Measurements from ENCODE around the gene WDR37.

WDR37 gene

GRCh38 chr10:1120801-1121211 is 64.6 kb downstream of the WDR37 start:
- POLR2A ChIA-PET, result no interaction called here

DNA sequence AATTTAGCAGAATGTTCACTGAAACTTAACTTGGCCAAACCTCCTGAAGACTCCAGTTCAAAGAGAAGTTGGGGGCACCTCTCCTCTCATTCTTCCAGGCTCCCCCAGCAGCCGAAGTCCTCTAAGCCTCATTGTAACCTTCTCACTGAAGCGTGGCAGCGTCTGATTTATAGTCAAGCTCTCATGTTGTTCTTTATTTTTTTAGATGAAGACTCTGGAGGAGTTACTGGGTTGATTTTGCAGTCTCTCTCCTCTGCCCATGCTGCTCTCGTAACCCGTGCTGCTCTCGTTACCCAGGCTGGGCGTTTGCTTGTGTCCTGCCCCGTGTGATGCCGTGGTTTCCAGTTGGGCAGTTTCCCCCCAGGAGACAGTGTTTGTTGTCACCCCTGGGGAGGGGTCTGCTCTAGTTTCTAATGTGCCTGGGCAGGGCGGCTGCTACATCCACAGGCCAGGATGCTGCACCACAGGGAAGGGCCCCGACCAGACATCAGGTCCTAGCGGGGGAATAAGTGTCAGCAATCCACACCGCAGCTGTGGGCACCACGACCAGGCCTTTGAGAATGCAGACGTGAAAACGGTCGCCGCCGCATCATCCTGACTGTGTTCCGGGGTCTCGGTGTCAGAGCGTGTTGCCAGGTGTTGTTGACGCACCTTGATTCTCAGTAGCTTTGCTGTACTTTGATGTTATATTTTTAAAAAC is 65.2 kb downstream of the WDR37 start:
- Histone ChIP-seq H3K9me3 (ENCODE audit: control extremely low read depth in 1 of 5, control insufficient read depth in 4 of 5, insufficient read depth in 2 of 5, low read depth in 1 of 5, low read length in 4 of 5) (no peaks in the 10 kb centered on the region), H3K36me3 (ENCODE audit: control insufficient read depth in 4 of 4, insufficient read depth in 4 of 4, low read length in 3 of 4) (peaks cover 20 to 88% (median 58%) of the 10 kb centered on the region in 4 experiments), H3K27ac (ENCODE audit: insufficient read depth in 1 of 2, low read depth in 1 of 2, low read length in 2 of 2, poor library complexity in 1 of 2, severe bottlenecking in 2 of 2) (no peak overlapping the region), H3K27me3 (replicated peaks in 2 of 5; ENCODE audit: control insufficient read depth in 4 of 5, insufficient read depth in 5 of 5, low read length in 4 of 5) (no peaks in the 10 kb centered on the region), H3K4me3 (ENCODE audit: control insufficient read depth in 1 of 7, extremely low read depth in 1 of 7, insufficient read depth in 4 of 7, low read depth in 2 of 7, low read length in 6 of 7) (no peak overlapping the region), H3K4me1 (ENCODE audit: control extremely low read depth in 1 of 4, control insufficient read depth in 4 of 4, insufficient read depth in 4 of 4, low read length in 3 of 4) (peaks cover 0 to 8% (median 3%) of the 10 kb centered on the region in 4 experiments)
- POLR2A ChIA-PET, result no interaction called here
- 95% methylated on average over 18 of the region's 23 CpGs for WGBS (ENCODE audit: insufficient coverage)
- no peak for DNase-seq
- CTCF ChIA-PET, result no interaction called here

More at GRCh38 chr10:1120801-1121211, 64.6 kb downstream of the WDR37 start:
- Histone ChIP-seq H3K4me1 (ENCODE audit: control extremely low read depth in 1 of 4, control insufficient read depth in 4 of 4, insufficient read depth in 4 of 4, low read length in 3 of 4) (peaks cover 0 to 8% (median 3%) of the 10 kb centered on the region in 4 experiments), H3K27ac (ENCODE audit: insufficient read depth in 1 of 2, low read depth in 1 of 2, low read length in 2 of 2, poor library complexity in 1 of 2, severe bottlenecking in 2 of 2) (no peak overlapping the region), H3K36me3 (ENCODE audit: control insufficient read depth in 4 of 4, insufficient read depth in 4 of 4, low read length in 3 of 4) (peaks cover 22 to 90% (median 59%) of the 10 kb centered on the region in 4 experiments), H3K4me3 (ENCODE audit: control insufficient read depth in 1 of 7, extremely low read depth in 1 of 7, insufficient read depth in 4 of 7, low read depth in 2 of 7, low read length in 6 of 7) (no peak overlapping the region), H3K9me3 (ENCODE audit: control extremely low read depth in 1 of 5, control insufficient read depth in 4 of 5, insufficient read depth in 2 of 5, low read depth in 1 of 5, low read length in 4 of 5) (no peaks in the 10 kb centered on the region), H3K27me3 (replicated peaks in 2 of 5; ENCODE audit: control insufficient read depth in 4 of 5, insufficient read depth in 5 of 5, low read length in 4 of 5) (no peaks in the 10 kb centered on the region)
- 97% methylated on average over 21 of the region's 22 CpGs for WGBS (ENCODE audit: insufficient coverage)
- CTCF ChIA-PET, result no interaction called here
- DNase-seq, result no peak

DNA sequence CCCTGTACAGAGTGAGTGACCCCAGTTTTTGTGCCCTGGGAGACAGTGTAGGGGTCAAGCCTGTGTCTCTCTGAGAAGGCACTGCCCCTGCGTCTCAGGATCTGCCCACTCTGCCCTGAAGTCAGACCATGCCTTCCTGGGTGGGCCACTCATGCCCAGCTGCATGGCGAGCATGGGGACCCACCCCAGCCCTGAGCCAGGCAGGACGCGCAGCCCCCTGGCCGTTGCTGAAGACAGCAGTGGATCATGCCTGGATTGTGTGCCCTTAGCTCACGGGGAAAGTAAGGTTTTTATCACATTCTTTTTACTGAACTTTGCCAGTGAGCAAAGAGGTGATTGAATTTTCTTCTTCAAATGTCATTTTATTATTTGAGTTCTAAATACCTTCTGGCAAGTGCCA is 66.2 kb downstream of the WDR37 start:
- ChIA-PET CTCF (no interaction called here), POLR2A (interaction anchor here (0.7 kb wide), 1 partner anchor 12 kb away, joined by 3 read pairs; no protein-coding TSS in a partner anchor)
- H3K4me1 ChIP-seq (ENCODE audit: control extremely low read depth in 1 of 4, control insufficient read depth in 4 of 4, insufficient read depth in 4 of 4, low read length in 3 of 4), result peaks cover 0 to 8% (median 3%) of the 10 kb centered on the region in 4 experiments

DNA sequence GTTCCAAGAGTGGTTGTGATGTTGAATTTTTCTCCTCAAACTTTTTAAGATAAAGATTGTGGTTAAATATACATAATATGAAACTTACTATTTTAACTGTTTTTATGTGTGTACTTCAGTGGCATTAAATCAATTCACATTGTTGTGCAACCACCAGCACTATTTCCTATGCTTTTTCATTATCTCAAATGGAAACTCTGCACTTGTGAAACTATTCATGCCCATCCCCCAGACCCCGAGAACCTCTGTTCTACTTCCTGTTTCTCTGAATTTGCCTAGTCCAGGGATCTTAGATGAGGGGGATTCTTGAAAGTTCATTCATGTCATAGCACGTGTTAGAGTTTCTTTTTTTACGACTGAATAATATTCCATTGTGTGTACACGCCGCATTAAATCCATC is 67.0 kb downstream of the WDR37 start:
- CTCF ChIA-PET, result no interaction called here

More for the DNA sequence above, 66.2 kb downstream of the WDR37 start:
- 98% methylated on average over 5 of the region's 6 CpGs for WGBS (ENCODE audit: insufficient coverage)
- Histone ChIP-seq H3K36me3 (ENCODE audit: control insufficient read depth in 4 of 4, insufficient read depth in 4 of 4, low read length in 3 of 4) (peaks cover 22 to 87% (median 58%) of the 10 kb centered on the region in 4 experiments), H3K27me3 (replicated peaks in 2 of 5; ENCODE audit: control insufficient read depth in 4 of 5, insufficient read depth in 5 of 5, low read length in 4 of 5) (no peaks in the 10 kb centered on the region), H3K27ac (ENCODE audit: insufficient read depth in 1 of 2, low read depth in 1 of 2, low read length in 2 of 2, poor library complexity in 1 of 2, severe bottlenecking in 2 of 2) (no peak overlapping the region), H3K4me3 (ENCODE audit: control insufficient read depth in 1 of 7, extremely low read depth in 1 of 7, insufficient read depth in 4 of 7, low read depth in 2 of 7, low read length in 6 of 7) (no peak overlapping the region), H3K9me3 (ENCODE audit: control extremely low read depth in 1 of 5, control insufficient read depth in 4 of 5, insufficient read depth in 2 of 5, low read depth in 1 of 5, low read length in 4 of 5) (no peaks in the 10 kb centered on the region)
- DNase-seq, result no peak

DNA sequence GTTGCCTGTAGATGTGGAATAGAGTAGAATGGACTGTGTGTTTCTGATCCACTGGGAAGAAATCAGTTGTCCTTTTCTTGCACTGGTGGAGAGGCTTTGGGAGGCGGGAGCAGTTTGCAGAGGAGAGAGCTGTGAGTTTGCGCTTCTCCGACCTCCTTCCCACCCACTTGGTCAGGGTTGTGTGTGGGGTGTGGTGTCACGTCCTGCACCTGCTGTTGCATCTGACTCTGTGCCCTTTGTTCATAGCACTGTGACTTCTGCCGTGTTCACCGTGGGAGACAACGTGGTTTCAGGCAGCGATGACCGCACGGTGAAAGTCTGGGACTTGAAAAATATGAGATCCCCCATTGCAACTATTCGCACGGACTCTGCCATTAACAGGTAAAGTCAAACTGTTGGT is 67.8 kb downstream of the WDR37 start:
- H3K36me3 ChIP-seq (ENCODE audit: control insufficient read depth in 4 of 4, insufficient read depth in 4 of 4, low read length in 3 of 4), result peaks cover 16 to 91% (median 59%) of the 10 kb centered on the region in 4 experiments
- DNase-seq, result no peak
- ChIA-PET CTCF (no interaction called here), POLR2A (no interaction called here)
- no peak overlapping the region for H3K4me3 ChIP-seq (ENCODE audit: control insufficient read depth in 1 of 7, extremely low read depth in 1 of 7, insufficient read depth in 4 of 7, low read depth in 2 of 7, low read length in 6 of 7)
- WGBS (ENCODE audit: insufficient coverage), result 99% methylated on average over 10 of the region's 12 CpGs
- H3K9me3 ChIP-seq (ENCODE audit: control extremely low read depth in 1 of 5, control insufficient read depth in 4 of 5, insufficient read depth in 2 of 5, low read depth in 1 of 5, low read length in 4 of 5), result no peaks in the 10 kb centered on the region
- H3K4me1 ChIP-seq (ENCODE audit: control extremely low read depth in 1 of 4, control insufficient read depth in 4 of 4, insufficient read depth in 4 of 4, low read length in 3 of 4), result peaks cover 0 to 8% (median 3%) of the 10 kb centered on the region in 4 experiments
- H3K27me3 ChIP-seq (replicated peaks in 2 of 5; ENCODE audit: control insufficient read depth in 4 of 5, insufficient read depth in 5 of 5, low read length in 4 of 5), result no peaks in the 10 kb centered on the region
- H3K27ac ChIP-seq (ENCODE audit: insufficient read depth in 1 of 2, low read depth in 1 of 2, low read length in 2 of 2, poor library complexity in 1 of 2, severe bottlenecking in 2 of 2), result no peak overlapping the region

More for the DNA sequence above, 67.0 kb downstream of the WDR37 start:
- 86% methylated on average over 5 of the region's 5 CpGs for WGBS (ENCODE audit: insufficient coverage)
- POLR2A ChIA-PET, result interaction anchor here (0.7 kb wide), 1 partner anchor 13 kb away, joined by 3 read pairs; no protein-coding TSS in a partner anchor
- H3K9me3 ChIP-seq (ENCODE audit: control extremely low read depth in 1 of 5, control insufficient read depth in 4 of 5, insufficient read depth in 2 of 5, low read depth in 1 of 5, low read length in 4 of 5), result no peaks in the 10 kb centered on the region
- peaks cover 0 to 8% (median 3%) of the 10 kb centered on the region in 4 experiments for H3K4me1 ChIP-seq (ENCODE audit: control extremely low read depth in 1 of 4, control insufficient read depth in 4 of 4, insufficient read depth in 4 of 4, low read length in 3 of 4)
- peak; percentile 10 to 60 (median 58) for DNase-seq
- no peak overlapping the region for H3K4me3 ChIP-seq (ENCODE audit: control insufficient read depth in 1 of 7, extremely low read depth in 1 of 7, insufficient read depth in 4 of 7, low read depth in 2 of 7, low read length in 6 of 7)
- H3K27ac ChIP-seq (ENCODE audit: insufficient read depth in 1 of 2, low read depth in 1 of 2, low read length in 2 of 2, poor library complexity in 1 of 2, severe bottlenecking in 2 of 2), result no peak overlapping the region
- no peaks in the 10 kb centered on the region for H3K27me3 ChIP-seq (replicated peaks in 2 of 5; ENCODE audit: control insufficient read depth in 4 of 5, insufficient read depth in 5 of 5, low read length in 4 of 5)
- H3K36me3 ChIP-seq (ENCODE audit: control insufficient read depth in 4 of 4, insufficient read depth in 4 of 4, low read length in 3 of 4), result peaks cover 19 to 91% (median 61%) of the 10 kb centered on the region in 4 experiments

GRCh38 chr10:1124796-1125195 is 68.6 kb downstream of the WDR37 start:
- DNase-seq, result no peak
- Histone ChIP-seq H3K27me3 (replicated peaks in 2 of 5; ENCODE audit: control insufficient read depth in 4 of 5, insufficient read depth in 5 of 5, low read length in 4 of 5) (no peaks in the 10 kb centered on the region), H3K4me1 (ENCODE audit: control extremely low read depth in 1 of 4, control insufficient read depth in 4 of 4, insufficient read depth in 4 of 4, low read length in 3 of 4) (peaks cover 0 to 8% (median 3%) of the 10 kb centered on the region in 4 experiments), H3K9me3 (ENCODE audit: control extremely low read depth in 1 of 5, control insufficient read depth in 4 of 5, insufficient read depth in 2 of 5, low read depth in 1 of 5, low read length in 4 of 5) (no peaks in the 10 kb centered on the region), H3K4me3 (ENCODE audit: control insufficient read depth in 1 of 7, extremely low read depth in 1 of 7, insufficient read depth in 4 of 7, low read depth in 2 of 7, low read length in 6 of 7) (no peak overlapping the region), H3K27ac (ENCODE audit: insufficient read depth in 1 of 2, low read depth in 1 of 2, low read length in 2 of 2, poor library complexity in 1 of 2, severe bottlenecking in 2 of 2) (no peak overlapping the region), H3K36me3 (ENCODE audit: control insufficient read depth in 4 of 4, insufficient read depth in 4 of 4, low read length in 3 of 4) (peaks cover 22 to 92% (median 62%) of the 10 kb centered on the region in 4 experiments)
- ChIA-PET POLR2A (no interaction called here), CTCF (no interaction called here)
- WGBS (ENCODE audit: insufficient coverage), result 100% methylated on average over 1 of the region's 11 CpGs

GRCh38 chr10:1126461-1126860 is 70.3 kb downstream of the WDR37 start:
- Histone ChIP-seq H3K27me3 (replicated peaks in 2 of 5; ENCODE audit: control insufficient read depth in 4 of 5, insufficient read depth in 5 of 5, low read length in 4 of 5) (no peaks in the 10 kb centered on the region), H3K36me3 (ENCODE audit: control insufficient read depth in 4 of 4, insufficient read depth in 4 of 4, low read length in 3 of 4) (peaks cover 32 to 93% (median 68%) of the 10 kb centered on the region in 4 experiments), H3K4me1 (ENCODE audit: control extremely low read depth in 1 of 4, control insufficient read depth in 4 of 4, insufficient read depth in 4 of 4, low read length in 3 of 4) (peaks cover 0 to 8% (median 3%) of the 10 kb centered on the region in 4 experiments), H3K27ac (ENCODE audit: insufficient read depth in 1 of 2, low read depth in 1 of 2, low read length in 2 of 2, poor library complexity in 1 of 2, severe bottlenecking in 2 of 2) (no peak overlapping the region), H3K4me3 (ENCODE audit: control insufficient read depth in 1 of 7, extremely low read depth in 1 of 7, insufficient read depth in 4 of 7, low read depth in 2 of 7, low read length in 6 of 7) (no peak overlapping the region), H3K9me3 (ENCODE audit: control extremely low read depth in 1 of 5, control insufficient read depth in 4 of 5, insufficient read depth in 2 of 5, low read depth in 1 of 5, low read length in 4 of 5) (no peaks in the 10 kb centered on the region)
- ChIA-PET CTCF (no interaction called here), POLR2A (no interaction called here)
- DNase-seq, result no peak
- 95% methylated on average over 11 of the region's 13 CpGs for WGBS (ENCODE audit: insufficient coverage)
